ENCODE data around the gene KATNIP.

GRCh38 chr16:27528294-27528693 lies 21.6 kb upstream of the KATNIP start:
- no peak for TF ChIP-seq EZH2 (IDR thresholded peaks at IDR 0.05; ENCODE audit: low read length)
- TF ChIP-seq CTCF (optimal IDR thresholded peaks at IDR 0.05 in 1 of 3, IDR thresholded peaks at IDR 0.05 in 1 of 3, conservative IDR thresholded peaks at IDR 0.05 in 1 of 3; ENCODE audit: extremely low read depth in 1 of 3, insufficient read depth in 2 of 3, low read length in 3 of 3), result no peak
